IgD-negative memory B cell (primary cell): ENCODE results near the gene OSBPL5. TPM values are rescaled to one million over a fixed set of nuclear protein-coding genes. Genes with fewer than 3 reads are reported as not detected.

Source experiments
- H3K27ac Mint-ChIP-seq, 3 donors: one replicate each; pipeline ENCODE4 v1.8.0; 2020 to 2022; ENCODE audit warnings: mild to moderate bottlenecking in 3 of 3, mixed read lengths in 3 of 3, moderate library complexity in 1 of 3
- H3K27me3 Mint-ChIP-seq: one replicate; pipeline ENCODE4 v1.8.0; 2021; ENCODE audit warnings: mixed read lengths
- H3K36me3 Mint-ChIP-seq: one replicate; pipeline ENCODE4 v1.8.0; 2020; ENCODE audit warnings: mild to moderate bottlenecking, mixed read lengths
- H3K4me1 Mint-ChIP-seq, 3 donors: one replicate each; pipeline ENCODE4 v1.8.0; 2020 to 2022; ENCODE audit warnings: mixed read lengths in 3 of 3, mild to moderate bottlenecking in 1 of 3
- H3K4me3 Mint-ChIP-seq, 4 donors: one replicate each; pipeline ENCODE4 v1.8.0; 2020 to 2022; ENCODE audit warnings: mild to moderate bottlenecking in 4 of 4, mixed read lengths in 4 of 4, moderate library complexity in 3 of 4
- H3K9me3 Mint-ChIP-seq, 3 donors: one replicate each; pipeline ENCODE4 v1.8.0; 2020 to 2021; ENCODE audit warnings: mixed read lengths in 3 of 3, mild to moderate bottlenecking in 1 of 3
- polyA plus RNA-seq: library from polyadenylated mRNA; unstranded; fragments of 300-500 nt; fragmentation: Illumina TruSeq; gene quantifications from one replicate; pipeline ENCODE4 v1.2.3, GENCODE V29; 2021

The OSBPL5 gene
- polyA plus RNA-seq, 1 donor from 2014 or later, result 0.25 TPM

DNA sequence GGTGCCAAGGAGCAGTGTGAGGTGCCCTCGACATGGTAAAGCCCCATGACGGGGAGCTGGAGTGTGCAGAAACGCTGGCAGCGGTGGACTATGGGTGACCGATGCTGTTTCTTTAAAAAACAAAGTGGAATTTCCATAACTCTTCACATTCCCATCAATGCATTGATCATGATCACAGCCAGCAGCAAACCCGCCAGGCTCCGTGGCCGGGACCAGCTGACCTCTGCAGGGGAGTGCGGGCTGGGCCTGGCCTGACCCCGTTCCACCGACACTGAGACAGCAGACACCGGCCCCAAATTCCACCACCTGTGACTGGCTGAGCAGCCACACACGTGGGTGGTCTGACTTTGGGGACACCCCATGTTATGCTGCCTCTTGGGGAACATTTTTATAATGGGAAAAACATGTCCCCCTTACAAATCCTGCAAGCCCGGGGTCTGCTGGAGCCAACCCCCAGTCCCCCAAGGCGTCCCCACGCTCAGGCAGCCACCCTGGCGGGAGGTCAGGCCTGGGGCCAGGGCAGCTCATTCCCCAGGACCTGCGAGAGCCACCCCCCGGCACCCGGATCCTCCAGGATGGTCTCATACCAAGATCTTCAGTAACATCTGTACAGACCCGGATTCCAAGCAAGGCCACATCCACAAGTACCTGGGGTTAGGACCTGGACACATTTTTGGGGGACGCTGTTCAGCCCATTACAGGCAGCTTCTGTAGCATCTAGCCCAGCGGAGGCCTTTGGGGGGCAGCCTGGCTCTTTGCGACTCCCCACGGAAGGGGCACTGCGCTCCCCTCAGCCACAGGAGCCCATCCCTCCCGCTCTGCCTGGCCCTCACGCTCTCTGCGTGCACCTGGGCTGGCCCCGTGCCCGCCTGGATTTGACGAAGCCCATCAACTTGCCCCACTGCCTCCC, 20.6 kb downstream of the OSBPL5 start:
- no peak overlapping the region for H3K27ac Mint-ChIP-seq
- H3K4me1 Mint-ChIP-seq, result no peaks in the 10 kb centered on the region
- no peak overlapping the region for H3K4me3 Mint-ChIP-seq

GRCh38 chr11:3143136-3143880, 21.8 kb downstream of the OSBPL5 start:
- H3K9me3 Mint-ChIP-seq, result no peaks in the 10 kb centered on the region
- peaks cover 6% of the 10 kb centered on the region for H3K27me3 Mint-ChIP-seq
- H3K36me3 Mint-ChIP-seq, result peaks cover 3% of the 10 kb centered on the region
- no peak overlapping the region for H3K4me3 Mint-ChIP-seq
- H3K27ac Mint-ChIP-seq, result peak overlapping the region in 1 of 3 donors; percentile 82
- no peaks in the 10 kb centered on the region for H3K4me1 Mint-ChIP-seq

More for the DNA sequence above, 20.6 kb downstream of the OSBPL5 start:
- no peaks in the 10 kb centered on the region for H3K9me3 Mint-ChIP-seq
- peaks cover 3% of the 10 kb centered on the region for H3K36me3 Mint-ChIP-seq
- H3K27me3 Mint-ChIP-seq, result peaks cover 6% of the 10 kb centered on the region

DNA sequence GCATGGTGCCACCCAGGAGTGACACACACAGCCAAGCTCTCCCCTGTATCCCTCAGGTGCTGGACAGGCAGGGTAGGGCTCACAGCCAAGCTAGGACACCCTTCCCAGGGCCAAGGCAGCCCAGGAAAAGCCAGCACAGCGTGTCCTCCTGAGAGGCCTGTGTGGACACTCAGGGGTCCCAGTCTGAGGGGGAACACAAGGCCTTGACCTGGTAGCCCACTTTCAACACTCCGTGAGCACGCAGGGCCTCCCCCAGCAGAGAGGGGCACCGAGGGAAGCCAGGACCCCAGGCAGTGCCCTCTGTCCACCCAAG, 24.9 kb downstream of the OSBPL5 start:
- H3K9me3 Mint-ChIP-seq, result no peaks in the 10 kb centered on the region
- no peak overlapping the region for H3K27ac Mint-ChIP-seq
- peaks cover 1% of the 10 kb centered on the region for H3K27me3 Mint-ChIP-seq
- no peaks in the 10 kb centered on the region for H3K4me1 Mint-ChIP-seq
- no peak overlapping the region for H3K4me3 Mint-ChIP-seq
- peaks cover 3% of the 10 kb centered on the region for H3K36me3 Mint-ChIP-seq

- H3K9me3 Mint-ChIP-seq, result no peaks in the 10 kb centered on the region
- H3K4me1 Mint-ChIP-seq, result no peaks in the 10 kb centered on the region
- H3K27ac Mint-ChIP-seq, result no peak overlapping the region
- no peak overlapping the region for H3K4me3 Mint-ChIP-seq
- peaks cover 1% of the 10 kb centered on the region for H3K27me3 Mint-ChIP-seq
- H3K36me3 Mint-ChIP-seq, result peaks cover 3% of the 10 kb centered on the region
Observed at GRCh38 chr11:3139481-3140290, 25.4 kb downstream of the OSBPL5 start.

DNA sequence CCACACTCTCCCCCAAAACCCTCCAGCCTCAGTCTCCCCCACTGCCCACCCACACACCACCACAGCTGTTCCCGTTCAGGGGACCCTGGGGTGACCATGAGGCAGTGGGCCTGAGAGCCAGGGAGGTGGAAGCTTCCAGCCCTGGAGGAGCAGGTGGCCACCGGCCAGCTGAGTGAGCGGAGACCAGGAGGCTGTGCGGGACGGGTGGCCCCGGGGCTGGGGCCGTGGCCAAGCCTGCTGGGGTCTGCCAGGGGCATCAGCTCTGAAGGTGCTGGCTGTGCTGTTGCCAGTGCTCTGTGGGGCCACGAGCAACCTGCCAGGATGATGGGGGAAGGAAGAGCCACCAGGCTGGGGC, 26.0 kb downstream of the OSBPL5 start:
- H3K9me3 Mint-ChIP-seq, result no peaks in the 10 kb centered on the region
- peaks cover 3% of the 10 kb centered on the region for H3K36me3 Mint-ChIP-seq
- no peaks in the 10 kb centered on the region for H3K4me1 Mint-ChIP-seq
- peaks cover 1% of the 10 kb centered on the region for H3K27me3 Mint-ChIP-seq
- no peak overlapping the region for H3K4me3 Mint-ChIP-seq
- H3K27ac Mint-ChIP-seq, result no peak overlapping the region

DNA sequence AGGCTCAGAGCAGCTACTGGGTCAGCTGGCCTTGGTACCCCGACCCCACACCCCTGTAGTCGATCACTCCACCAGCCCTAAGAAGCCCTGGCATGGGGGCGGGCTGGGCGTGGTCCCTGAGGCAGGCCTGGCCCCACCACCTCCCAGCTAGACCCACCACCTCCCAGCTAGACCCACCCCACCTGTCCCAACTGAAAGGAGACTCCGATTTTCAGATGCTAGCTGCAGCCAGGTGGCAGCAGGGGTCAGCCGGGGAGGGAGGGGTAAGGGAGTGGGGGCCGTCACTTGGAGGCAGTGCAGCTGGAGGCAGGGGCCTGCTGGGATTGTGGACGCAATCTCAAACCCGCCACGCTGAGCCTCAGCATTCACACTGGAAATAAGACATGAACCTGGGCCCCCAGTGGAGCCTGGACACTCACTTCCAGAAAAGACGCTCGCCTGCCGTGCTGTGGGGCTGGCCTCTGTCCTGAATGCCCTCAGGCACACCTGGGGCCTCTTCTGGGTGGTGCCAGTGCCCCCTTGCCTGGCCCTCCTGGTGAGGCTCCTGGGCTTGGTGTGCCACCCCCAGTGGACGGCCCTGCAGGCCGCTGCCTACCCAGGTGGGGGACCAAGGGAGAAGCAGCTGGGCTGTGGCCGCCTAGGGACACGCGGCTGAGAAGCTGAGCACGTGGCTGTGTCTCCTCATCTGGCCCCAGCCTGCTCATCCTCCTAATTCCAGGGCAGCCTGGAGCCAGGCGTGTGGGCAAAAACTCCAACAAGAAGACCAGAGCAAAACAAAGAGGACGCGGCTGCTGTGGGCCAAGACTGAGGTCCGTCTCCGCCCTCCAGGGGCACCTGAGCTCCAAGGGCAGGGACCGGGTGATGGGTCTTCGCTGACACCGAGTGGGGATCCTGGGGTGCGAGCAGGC, 26.7 kb downstream of the OSBPL5 start:
- Mint-ChIP-seq H3K4me1 (no peaks in the 10 kb centered on the region), H3K27me3 (peaks cover 1% of the 10 kb centered on the region), H3K36me3 (peaks cover 3% of the 10 kb centered on the region), H3K9me3 (no peaks in the 10 kb centered on the region), H3K4me3 (no peak overlapping the region), H3K27ac (no peak overlapping the region)

DNA sequence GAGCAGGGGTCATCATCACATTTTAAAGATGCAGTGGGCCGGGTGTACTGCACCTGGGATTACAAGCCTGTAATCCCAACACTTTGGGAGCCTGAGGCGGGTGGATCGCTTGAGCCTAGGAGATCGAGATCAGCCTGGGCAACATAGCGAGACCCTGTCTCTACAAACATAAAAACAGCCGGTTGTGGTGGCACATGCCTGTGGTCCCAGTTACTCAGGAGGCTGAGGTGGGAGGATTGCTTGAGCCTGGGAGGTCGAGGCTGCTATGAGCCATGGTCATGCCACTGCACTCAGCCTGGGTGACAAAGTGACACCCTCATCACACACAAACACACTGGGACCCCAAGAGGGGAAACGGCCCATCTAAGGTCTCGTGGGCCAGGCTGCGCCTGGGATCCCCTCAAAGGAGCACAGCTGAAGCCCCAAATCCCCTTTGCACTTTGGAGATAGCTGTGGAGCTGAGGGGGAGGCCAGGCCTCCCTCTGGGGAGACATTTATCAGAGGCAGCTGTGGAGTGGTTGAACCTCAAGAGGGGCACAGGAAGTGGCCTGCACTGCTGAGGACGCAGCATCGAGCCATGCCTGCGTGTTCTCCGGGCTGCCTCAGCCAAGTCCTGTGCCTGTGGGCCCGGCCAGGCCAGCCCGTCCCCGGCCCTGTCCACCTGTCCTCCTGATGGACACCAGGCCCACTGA, 27.5 kb downstream of the OSBPL5 start:
- no peaks in the 10 kb centered on the region for H3K4me1 Mint-ChIP-seq
- peaks cover 4% of the 10 kb centered on the region for H3K27me3 Mint-ChIP-seq
- no peak overlapping the region for H3K4me3 Mint-ChIP-seq

GRCh38 chr11:3136546-3137455, 28.3 kb downstream of the OSBPL5 start:
- H3K4me1 Mint-ChIP-seq, result no peaks in the 10 kb centered on the region
- peaks cover 6% of the 10 kb centered on the region for H3K27me3 Mint-ChIP-seq
- no peak overlapping the region for H3K4me3 Mint-ChIP-seq
- no peaks in the 10 kb centered on the region for H3K36me3 Mint-ChIP-seq
- peaks cover 0 to 2% (median 1%) of the 10 kb centered on the region in 3 donors for H3K9me3 Mint-ChIP-seq
- peak overlapping the region in 1 of 3 donors; percentile 50 for H3K27ac Mint-ChIP-seq

More for the DNA sequence above, 27.5 kb downstream of the OSBPL5 start:
- Mint-ChIP-seq H3K27ac (no peak overlapping the region), H3K9me3 (no peaks in the 10 kb centered on the region), H3K36me3 (peaks cover 2% of the 10 kb centered on the region)

DNA sequence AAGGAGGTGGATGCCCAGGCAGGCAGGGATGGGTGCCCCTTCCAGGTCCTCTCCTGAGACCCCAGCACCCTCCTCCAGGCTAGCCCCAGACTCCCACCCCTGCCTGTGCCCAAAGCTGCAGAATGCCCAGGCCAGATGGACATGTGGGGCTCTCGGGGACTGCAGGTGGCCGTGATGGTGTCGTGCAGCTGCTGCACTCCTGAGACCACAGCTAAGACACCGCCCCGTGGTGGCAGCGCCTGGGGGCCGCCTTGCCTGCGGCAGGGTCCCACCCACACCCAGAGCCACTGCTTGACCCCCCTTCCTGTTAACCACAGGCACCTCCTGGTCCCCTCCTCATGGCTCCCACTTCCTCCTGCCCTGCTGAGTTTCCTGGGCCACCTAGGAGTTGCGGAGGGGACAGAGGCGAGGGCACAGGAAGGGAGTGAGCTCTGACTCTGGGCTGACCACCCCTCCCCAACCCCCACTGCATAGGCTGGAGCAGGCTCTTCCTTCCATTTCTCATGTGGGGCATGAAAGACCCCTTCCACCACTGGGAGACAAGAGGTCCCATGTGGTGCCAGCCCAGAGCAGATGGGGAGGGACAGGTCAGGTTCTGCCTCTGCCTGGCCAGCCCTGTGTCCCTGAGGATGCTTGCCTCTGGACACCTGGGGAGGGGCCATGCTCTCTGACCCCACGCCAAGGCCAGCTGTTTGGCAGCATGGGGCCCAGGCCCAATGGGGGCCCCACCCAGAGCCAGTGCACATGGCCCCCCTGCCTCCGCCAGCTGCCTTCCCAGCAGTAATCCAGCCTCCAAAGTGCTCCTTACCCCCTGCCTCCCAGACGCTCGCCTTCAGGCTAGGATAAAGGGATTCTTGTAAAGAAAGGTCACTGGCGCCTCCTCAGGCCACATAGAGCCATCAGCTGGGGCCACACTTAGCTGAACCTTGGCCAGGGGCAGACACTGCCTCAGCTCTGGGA, 29.3 kb downstream of the OSBPL5 start:
- Mint-ChIP-seq H3K27ac (no peak overlapping the region), H3K27me3 (peaks cover 4% of the 10 kb centered on the region), H3K36me3 (no peaks in the 10 kb centered on the region), H3K4me1 (no peaks in the 10 kb centered on the region), H3K9me3 (peaks cover 0 to 2% (median 1%) of the 10 kb centered on the region in 3 donors), H3K4me3 (peak overlapping the region in 1 of 4 donors; percentile 57)

- Mint-ChIP-seq H3K4me3 (peak overlapping the region in 1 of 4 donors; percentile 57), H3K27ac (no peak overlapping the region), H3K9me3 (peaks cover 0 to 2% (median 1%) of the 10 kb centered on the region in 3 donors), H3K27me3 (peaks cover 4% of the 10 kb centered on the region), H3K36me3 (no peaks in the 10 kb centered on the region), H3K4me1 (no peaks in the 10 kb centered on the region)
Observed at GRCh38 chr11:3134651-3135480, 30.2 kb downstream of the OSBPL5 start.

DNA sequence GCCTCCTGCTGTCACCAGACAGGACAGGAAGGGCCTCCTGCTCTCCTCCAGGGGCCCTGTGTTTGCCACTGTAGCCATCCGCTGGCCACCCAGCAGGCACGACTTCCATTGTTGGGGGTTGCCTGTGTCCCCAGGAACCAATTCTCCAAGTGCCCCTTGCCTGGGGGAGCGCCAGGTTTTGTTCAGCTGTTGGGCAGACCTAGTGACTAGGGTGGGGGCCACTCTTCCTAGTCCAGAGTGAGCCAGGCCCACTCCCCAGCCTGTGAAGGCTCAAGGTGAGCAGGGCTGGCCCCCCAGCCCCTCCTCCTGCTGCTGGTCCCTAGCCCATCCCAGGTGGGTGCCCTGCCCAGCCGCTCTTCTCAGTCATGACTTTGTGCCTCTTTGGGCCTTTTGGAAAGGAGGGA, 30.9 kb downstream of the OSBPL5 start:
- Mint-ChIP-seq H3K9me3 (peaks cover 0 to 2% (median 1%) of the 10 kb centered on the region in 3 donors), H3K4me3 (no peak overlapping the region), H3K27me3 (peaks cover 4% of the 10 kb centered on the region), H3K27ac (no peak overlapping the region), H3K36me3 (no peaks in the 10 kb centered on the region), H3K4me1 (no peaks in the 10 kb centered on the region)
